NCI-H2196 treated with DMSO at 0.1 percent for 48 hours (cell line): ENCODE measurements around the gene CENPH.
"Not testable (repeated sequence)": the region's sequence is repeated elsewhere in the genome, so short reads cannot be mapped to it uniquely, and the experiment has no call there.

Source experiments
- DNase-seq: peaks from one replicate; lab custom pipeline; 2025; ENCODE audit not compliant: unreplicated experiment; lab: John Stamatoyannopoulos, UW

Gene CENPH

GRCh38 chr5:69206528-69207190 is 17.3 kb downstream of the CENPH start:
- DNase-seq, result no peak

GRCh38 chr5:69209602-69210001 is 20.2 kb downstream of the CENPH start:
- no peak for DNase-seq

- no peak for DNase-seq
Observed at GRCh38 chr5:69211200-69211599, 21.8 kb downstream of the CENPH start.

GRCh38 chr5:69212022-69212421 is 22.6 kb downstream of the CENPH start:
- DNase-seq, result no peak

GRCh38 chr5:69213513-69214215 is 24.3 kb downstream of the CENPH start:
- DNase-seq, result no peak

- DNase-seq, result no peak
Observed at GRCh38 chr5:69217151-69217511, 27.7 kb downstream of the CENPH start.

- DNase-seq, result peak; percentile 54
Observed at GRCh38 chr5:69217548-69218526, 28.5 kb downstream of the CENPH start.

- no peak for DNase-seq
Observed at GRCh38 chr5:69219939-69220338, 30.6 kb downstream of the CENPH start.

- DNase-seq, result not testable (repeated sequence)
Observed at GRCh38 chr5:69220371-69220770, 31.0 kb downstream of the CENPH start.

GRCh38 chr5:69220833-69221232 is 31.4 kb downstream of the CENPH start:
- not testable (repeated sequence) for DNase-seq

GRCh38 chr5:69224520-69224919 is 35.1 kb downstream of the CENPH start:
- no peak for DNase-seq

GRCh38 chr5:69225860-69226259 is 36.5 kb downstream of the CENPH start:
- no peak for DNase-seq

GRCh38 chr5:69230181-69230580 is 40.8 kb downstream of the CENPH start:
- DNase-seq, result no peak

GRCh38 chr5:69231281-69231680 is 41.9 kb downstream of the CENPH start:
- no peak for DNase-seq

- no peak for DNase-seq
Observed at GRCh38 chr5:69231851-69232250, 42.5 kb downstream of the CENPH start.

GRCh38 chr5:69234457-69235268 is 45.3 kb downstream of the CENPH start, which contains the start of gene CDK7:
CDK7 (plus strand) TSS chr5:69234886; CDS start chr5:69234976, 90 bp downstream.
- peak; percentile 48 for DNase-seq

- not testable (repeated sequence) for DNase-seq
Observed at GRCh38 chr5:69236733-69237132, 47.4 kb downstream of the CENPH start.

GRCh38 chr5:69237877-69238276 is 48.5 kb downstream of the CENPH start:
- DNase-seq, result no peak

- no peak for DNase-seq
Observed at GRCh38 chr5:69238760-69239251, 49.4 kb downstream of the CENPH start.

GRCh38 chr5:69242215-69242927 is 53.0 kb downstream of the CENPH start:
- no peak for DNase-seq
